OCI-LY3 (cell line): ENCODE results near the gene GDF2.

Experiments used
- H2AFZ ChIP-seq: fragments of 200-600, 300-600 bp; shearing (Covaris generic); 2 replicates; pipeline ENCODE4 v1.6.0; 2014; ENCODE audit warnings: antibody characterized with exemption, low read depth, low read length
- H3K27ac ChIP-seq: fragments of 200-600, 300-600 bp; sonication (generic); 2 replicates; pipeline ENCODE4 v1.5.1; 2014; ENCODE audit warnings: mild to moderate bottlenecking, low read length, moderate library complexity, mixed read lengths
- H3K27me3 ChIP-seq: fragments of 200-600, 300-600 bp; sonication (generic); 2 replicates; pipeline ENCODE4 v1.6.1; 2014; ENCODE audit warnings: low read depth, low read length, mixed read lengths
- H3K36me3 ChIP-seq: fragments of 200-600, 300-600 bp; sonication (generic); replicated peaks from 2 replicates; pipeline ENCODE3; 2014; ENCODE audit warnings: low read depth, low read length, mixed read lengths
- H3K4me1 ChIP-seq: fragments of 300-600, 200-600 bp; sonication (generic); 2 replicates; pipeline ENCODE4 v1.6.1; 2014; ENCODE audit warnings: low read length, mixed read lengths
- H3K4me2 ChIP-seq: fragments of 200-600, 300-600 bp; sonication (generic); 2 replicates; pipeline ENCODE4 v1.6.1; 2014; ENCODE audit warnings: low read length, mixed read lengths
- H3K4me3 ChIP-seq: fragments of 300-600, 200-600 bp; sonication (generic); 2 replicates; pipeline ENCODE4 v1.5.1; 2014; ENCODE audit warnings: antibody characterized with exemption, mild to moderate bottlenecking, low read length, moderate library complexity
- H3K79me2 ChIP-seq: fragments of 300-600, 200-600 bp; shearing (Covaris generic); 2 replicates; pipeline ENCODE4 v1.6.1; 2014; ENCODE audit warnings: mild to moderate bottlenecking, low read length, mixed read lengths
- H3K9ac ChIP-seq: fragments of 300-600, 200-600 bp; shearing (Covaris generic); 2 replicates; pipeline ENCODE4 v1.6.0; 2014; ENCODE audit warnings: mild to moderate bottlenecking, low read length, moderate library complexity
- H3K9me3 ChIP-seq: fragments of 200-600, 300-600 bp; shearing (Covaris generic); 2 replicates; pipeline ENCODE4 v1.6.1; 2014; ENCODE audit warnings: low read length, mixed read lengths; ENCODE audit not compliant: insufficient read depth
- H4K20me1 ChIP-seq: fragments of 200-600, 300-600 bp; sonication (generic); 2 replicates; pipeline ENCODE4 v1.6.1; 2016; ENCODE audit warnings: low read length, mixed read lengths; ENCODE audit not compliant: insufficient read depth
- CTCF ChIP-seq: fragments of 200-600, 300-600 bp; sonication (generic); IDR thresholded peaks from 2 replicates; pipeline ENCODE4 v1.5.1; 2014; ENCODE audit warnings: antibody characterized with exemption, low read length, low read depth
- EZH2phosphoT487 ChIP-seq: fragments of 200-600 bp; shearing (Covaris generic); IDR thresholded peaks from 2 replicates; pipeline ENCODE4 v1.6.1; 2018; ENCODE audit warnings: antibody characterized with exemption, mixed run types, low read depth

GDF2 gene

GRCh38 chr10:47348661-47349470 lies 26.6 kb downstream of the GDF2 start:
- H3K4me2 ChIP-seq: no peak overlapping the region
- no peaks in the 10 kb centered on the region for H3K9me3 ChIP-seq
- no peak overlapping the region for H3K4me3 ChIP-seq
- TF ChIP-seq CTCF (no peak), EZH2phosphoT487 (no peak)
- no peaks in the 10 kb centered on the region for H3K36me3 ChIP-seq
- no peaks in the 10 kb centered on the region for H3K79me2 ChIP-seq
- H3K27me3 ChIP-seq: no peaks in the 10 kb centered on the region
- H3K9ac ChIP-seq: no peak overlapping the region
- H4K20me1 ChIP-seq: no peaks in the 10 kb centered on the region
- H3K27ac ChIP-seq: no peak overlapping the region
- no peaks in the 10 kb centered on the region for H3K4me1 ChIP-seq
- no peak overlapping the region for H2AFZ ChIP-seq

- Histone ChIP-seq H3K4me1 (no peaks in the 10 kb centered on the region), H3K4me3 (no peak overlapping the region), H3K4me2 (no peak overlapping the region), H4K20me1 (no peaks in the 10 kb centered on the region), H3K9me3 (no peaks in the 10 kb centered on the region), H3K27me3 (no peaks in the 10 kb centered on the region), H3K36me3 (no peaks in the 10 kb centered on the region), H3K79me2 (no peaks in the 10 kb centered on the region), H2AFZ (no peak overlapping the region), H3K27ac (no peak overlapping the region), H3K9ac (no peak overlapping the region)
- no peak for TF ChIP-seq EZH2phosphoT487
- no peak for TF ChIP-seq CTCF
These were observed 27.3 kb downstream of the GDF2 start for GRCh38 chr10:47349516-47349915.

GRCh38 chr10:47349941-47350371 lies 27.7 kb downstream of the GDF2 start:
- H3K4me2 ChIP-seq: no peak overlapping the region
- H3K9ac ChIP-seq: no peak overlapping the region
- no peaks in the 10 kb centered on the region for H3K4me1 ChIP-seq
- no peak overlapping the region for H3K4me3 ChIP-seq
- H3K27ac ChIP-seq: no peak overlapping the region
- no peaks in the 10 kb centered on the region for H4K20me1 ChIP-seq
- no peak for TF ChIP-seq CTCF
- no peak for TF ChIP-seq EZH2phosphoT487
- H3K36me3 ChIP-seq: no peaks in the 10 kb centered on the region
- no peaks in the 10 kb centered on the region for H3K79me2 ChIP-seq
- H3K9me3 ChIP-seq: no peaks in the 10 kb centered on the region
- no peak overlapping the region for H2AFZ ChIP-seq
- no peaks in the 10 kb centered on the region for H3K27me3 ChIP-seq

- H3K9me3 ChIP-seq: no peaks in the 10 kb centered on the region
- H3K4me3 ChIP-seq: no peak overlapping the region
- H3K9ac ChIP-seq: no peak overlapping the region
- TF ChIP-seq CTCF (no peak), EZH2phosphoT487 (no peak)
- no peaks in the 10 kb centered on the region for H3K4me1 ChIP-seq
- no peaks in the 10 kb centered on the region for H3K79me2 ChIP-seq
- H3K27me3 ChIP-seq: no peaks in the 10 kb centered on the region
- no peak overlapping the region for H3K4me2 ChIP-seq
- no peak overlapping the region for H2AFZ ChIP-seq
- H3K27ac ChIP-seq: no peak overlapping the region
- H4K20me1 ChIP-seq: no peaks in the 10 kb centered on the region
- H3K36me3 ChIP-seq: no peaks in the 10 kb centered on the region
These were observed 28.7 kb downstream of the GDF2 start for GRCh38 chr10:47350671-47351640.
